GM12874 (cell line): Measurements from ENCODE around the gene DUX4.
"Not testable (repeated sequence)": the region's sequence is repeated elsewhere in the genome, so short reads cannot be mapped to it uniquely, and the experiment has no call there.

Experiments used
- CTCF ChIP-seq: IDR thresholded peaks from 2 replicates; pipeline ENCODE4 v1.5.1; 2011; ENCODE audit warnings: low read depth, mild to moderate bottlenecking, control low read depth, low read length, moderate library complexity; ENCODE audit not compliant: insufficient read depth

DUX4 gene

DNA sequence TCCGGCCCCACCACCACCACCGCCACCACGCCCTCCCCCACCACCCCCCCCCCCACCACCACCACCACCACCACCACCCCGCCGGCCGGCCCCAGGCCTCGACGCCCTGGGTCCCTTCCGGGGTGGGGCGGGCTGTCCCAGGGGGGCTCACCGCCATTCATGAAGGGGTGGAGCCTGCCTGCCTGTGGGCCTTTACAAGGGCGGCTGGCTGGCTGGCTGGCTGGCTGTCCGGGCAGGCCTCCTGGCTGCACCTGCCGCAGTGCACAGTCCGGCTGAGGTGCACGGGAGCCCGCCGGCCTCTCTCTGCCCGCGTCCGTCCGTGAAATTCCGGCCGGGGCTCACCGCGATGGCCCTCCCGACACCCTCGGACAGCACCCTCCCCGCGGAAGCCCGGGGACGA lies at the start of gene DUX4:
Gene DUX4 (plus strand): TSS at position 347 of the 400 bp plus-strand sequence. CDS start 0 bp downstream, at position 347.
- TF ChIP-seq CTCF: not testable (repeated sequence)
